ENCODE measurements around the gene MYCBP. TPM values are rescaled to one million over a fixed set of nuclear protein-coding genes. Genes with fewer than 3 reads are reported as not detected.
"Not testable (repeated sequence)": the region's sequence is repeated elsewhere in the genome, so short reads cannot be mapped to it uniquely, and the experiment has no call there.

MYCBP gene
- total RNA-seq, 2 donors from 2014 or later: 34.6 to 38.1 TPM

GRCh38 chr1:38917772-38918171 is 44.6 kb upstream of the MYCBP start:
- 91 to 100% methylated on average over 1 of the region's 1 CpG for WGBS, 2 experiments (ENCODE audit: insufficient coverage in 1 of 2, insufficient read length in 1 of 2)
- Mint-ChIP-seq H3K4me3 (no peak overlapping the region), H3K9me3 (peaks cover 1% of the 10 kb centered on the region), H3K27me3 (ENCODE audit: insufficient read depth) (peaks cover 24% of the 10 kb centered on the region), H3K36me3 (ENCODE audit: low read depth) (no peaks in the 10 kb centered on the region), H3K4me1 (no peaks in the 10 kb centered on the region), H3K27ac (no peak overlapping the region)
- H3K4me3 ChIP-seq (ENCODE audit: low read length): no peak overlapping the region
- TF ChIP-seq CTCF (conservative IDR thresholded peaks at IDR 0.05): no peak
- H3K9ac ChIP-seq (ENCODE audit: extremely low read depth, low read length, poor library complexity, severe bottlenecking): no peak overlapping the region
- no peak overlapping the region for H3K27ac ChIP-seq (ENCODE audit: low read depth, low read length)
- no peaks in the 10 kb centered on the region for H3K36me3 ChIP-seq (ENCODE audit: control insufficient read depth, insufficient read depth, low read length)
- H3K27me3 ChIP-seq (ENCODE audit: control insufficient read depth, insufficient read depth, low read length, poor library complexity, severe bottlenecking): peaks cover 33% of the 10 kb centered on the region
- H3K9me3 ChIP-seq (ENCODE audit: control insufficient read depth, low read length): no peaks in the 10 kb centered on the region
- DNase-seq: no peak
- no peaks in the 10 kb centered on the region for H3K4me1 ChIP-seq (ENCODE audit: control insufficient read depth, insufficient read depth, low read length)

- H3K36me3 ChIP-seq (ENCODE audit: control insufficient read depth, insufficient read depth, low read length): no peaks in the 10 kb centered on the region
- no peak for TF ChIP-seq CTCF (conservative IDR thresholded peaks at IDR 0.05)
- no peaks in the 10 kb centered on the region for H3K4me1 ChIP-seq (ENCODE audit: control insufficient read depth, insufficient read depth, low read length)
- DNase-seq: no peak
- peaks cover 33% of the 10 kb centered on the region for H3K27me3 ChIP-seq (ENCODE audit: control insufficient read depth, insufficient read depth, low read length, poor library complexity, severe bottlenecking)
- Mint-ChIP-seq H3K4me3 (no peak overlapping the region), H3K27me3 (ENCODE audit: insufficient read depth) (peaks cover 24% of the 10 kb centered on the region), H3K4me1 (no peaks in the 10 kb centered on the region), H3K9me3 (peaks cover 1% of the 10 kb centered on the region), H3K27ac (no peak overlapping the region), H3K36me3 (ENCODE audit: low read depth) (no peaks in the 10 kb centered on the region)
- H3K9me3 ChIP-seq (ENCODE audit: control insufficient read depth, low read length): no peaks in the 10 kb centered on the region
- H3K9ac ChIP-seq (ENCODE audit: extremely low read depth, low read length, poor library complexity, severe bottlenecking): no peak overlapping the region
- no peak overlapping the region for H3K27ac ChIP-seq (ENCODE audit: low read depth, low read length)
- WGBS, 2 experiments (ENCODE audit: insufficient coverage in 1 of 2, insufficient read length in 1 of 2): 80 to 94% methylated on average over 2 to 3 of the region's 3 CpGs
- H3K4me3 ChIP-seq (ENCODE audit: low read length): no peak overlapping the region
Observed at GRCh38 chr1:38917337-38917736, 44.2 kb upstream of the MYCBP start.

GRCh38 chr1:38915352-38915948 is 42.3 kb upstream of the MYCBP start:
- no peaks in the 10 kb centered on the region for H3K4me1 Mint-ChIP-seq
- no peak overlapping the region for H3K9ac ChIP-seq (ENCODE audit: extremely low read depth, low read length, poor library complexity, severe bottlenecking)
- no peak overlapping the region for H3K27ac ChIP-seq (ENCODE audit: low read depth, low read length)
- no peaks in the 10 kb centered on the region for H3K4me1 ChIP-seq (ENCODE audit: control insufficient read depth, insufficient read depth, low read length)
- no peak overlapping the region for H3K4me3 ChIP-seq (ENCODE audit: low read length)
- no peaks in the 10 kb centered on the region for H3K9me3 Mint-ChIP-seq
- peaks cover 33% of the 10 kb centered on the region for H3K27me3 ChIP-seq (ENCODE audit: control insufficient read depth, insufficient read depth, low read length, poor library complexity, severe bottlenecking)
- no peak for DNase-seq
- H3K4me3 Mint-ChIP-seq: no peak overlapping the region
- H3K27me3 Mint-ChIP-seq (ENCODE audit: insufficient read depth): peaks cover 22% of the 10 kb centered on the region
- no peak overlapping the region for H3K27ac Mint-ChIP-seq
- no peak for TF ChIP-seq CTCF (conservative IDR thresholded peaks at IDR 0.05)
- H3K36me3 ChIP-seq (ENCODE audit: control insufficient read depth, insufficient read depth, low read length): no peaks in the 10 kb centered on the region
- WGBS, 2 experiments (ENCODE audit: insufficient coverage in 1 of 2, insufficient read length in 1 of 2): 64 to 83% methylated on average over 1 to 3 of the region's 3 CpGs
- no peaks in the 10 kb centered on the region for H3K9me3 ChIP-seq (ENCODE audit: control insufficient read depth, low read length)
- H3K36me3 Mint-ChIP-seq (ENCODE audit: low read depth): no peaks in the 10 kb centered on the region

GRCh38 chr1:38914908-38915307 is 41.8 kb upstream of the MYCBP start:
- H3K9me3 Mint-ChIP-seq; DNase-seq; H3K4me1 ChIP-seq (ENCODE audit: control insufficient read depth, insufficient read depth, low read length); H3K36me3 ChIP-seq (ENCODE audit: control insufficient read depth, insufficient read depth, low read length); H3K4me3 ChIP-seq (ENCODE audit: low read length); H3K36me3 Mint-ChIP-seq (ENCODE audit: low read depth); H3K4me3 Mint-ChIP-seq; H3K9ac ChIP-seq (ENCODE audit: extremely low read depth, low read length, poor library complexity, severe bottlenecking); H3K27ac ChIP-seq (ENCODE audit: low read depth, low read length); H3K4me1 Mint-ChIP-seq; H3K9me3 ChIP-seq (ENCODE audit: control insufficient read depth, low read length); H3K27ac Mint-ChIP-seq: not testable (repeated sequence)
- peaks cover 22% of the 10 kb centered on the region for H3K27me3 Mint-ChIP-seq (ENCODE audit: insufficient read depth)
- WGBS, 2 experiments (ENCODE audit: insufficient coverage in 1 of 2, insufficient read length in 1 of 2): 95 to 100% methylated on average over 4 to 8 of the region's 8 CpGs
- H3K27me3 ChIP-seq (ENCODE audit: control insufficient read depth, insufficient read depth, low read length, poor library complexity, severe bottlenecking): peaks cover 33% of the 10 kb centered on the region
